Fibroblast of the aortic adventitia (primary cell): ENCODE measurements around the gene SNAPC2. TPM values are rescaled to one million over a fixed set of nuclear protein-coding genes. Genes with fewer than 3 reads are reported as not detected.

Experiments used
- DNase-seq: peaks from one replicate; pipeline ENCODE4 v3.0.0-alpha.2; 2010; ENCODE audit warnings: low read depth
- H3K4me3 ChIP-seq: 2 replicates; pipeline ENCODE4 v1.5.1; 2011; ENCODE audit warnings: low read depth, mild to moderate bottlenecking, control low read depth, low read length, moderate library complexity
- CTCF ChIP-seq: IDR thresholded peaks from 2 replicates; pipeline ENCODE4 v1.5.1; 2011; ENCODE audit warnings: mild to moderate bottlenecking, low read length, control low read depth, inconsistent platforms; ENCODE audit not compliant: insufficient read depth
- total RNA-seq: library from RNA; depleted of rRNA; stranded (reverse); fragments of >200 nt; gene quantifications from 2 replicates; pipeline ENCODE4 v1.2.3, GENCODE V29; 2012; ENCODE audit warnings: low replicate concordance

The SNAPC2 gene
- total RNA-seq, 1 donor: 27.8 TPM

GRCh38 chr19:7911508-7912143 is 8.5 kb upstream of the SNAPC2 start:
- DNase-seq: no peak
- no peak for TF ChIP-seq CTCF
- no peak overlapping the region for H3K4me3 ChIP-seq

- no peak overlapping the region for H3K4me3 ChIP-seq
- DNase-seq: no peak
- no peak for TF ChIP-seq CTCF
Measured at GRCh38 chr19:7912144-7912696, 7.9 kb upstream of the SNAPC2 start.

GRCh38 chr19:7912697-7913564 is 7.2 kb upstream of the SNAPC2 start:
- no peak for DNase-seq
- no peak overlapping the region for H3K4me3 ChIP-seq
- TF ChIP-seq CTCF: no peak

GRCh38 chr19:7913652-7914051 is 6.5 kb upstream of the SNAPC2 start:
- no peak for DNase-seq
- no peak overlapping the region for H3K4me3 ChIP-seq
- no peak for TF ChIP-seq CTCF

GRCh38 chr19:7914099-7914498 is 6.0 kb upstream of the SNAPC2 start:
- TF ChIP-seq CTCF: no peak
- DNase-seq: no peak
- no peak overlapping the region for H3K4me3 ChIP-seq

- no peak for DNase-seq
- no peak within 1 kb of the TSS for H3K4me3 ChIP-seq
- TF ChIP-seq CTCF: no peak
Measured at GRCh38 chr19:7914598-7915045, 5.5 kb upstream of the SNAPC2 start, which contains the start of gene TGFBR3L. Gene TGFBR3L (plus strand): TSS chr19:7914830.
